GM21786 (cell line): ENCODE results near the gene INTS3.
"Not testable (repeated sequence)": the region's sequence is repeated elsewhere in the genome, so short reads cannot be mapped to it uniquely, and the experiment has no call there.

Experiments used
- ATAC-seq: cut with Tn5 transposase; IDR thresholded peaks from one replicate; pipeline ENCODE4 v1.9.1; 2021; ENCODE audit not compliant: unreplicated experiment

The INTS3 gene

DNA sequence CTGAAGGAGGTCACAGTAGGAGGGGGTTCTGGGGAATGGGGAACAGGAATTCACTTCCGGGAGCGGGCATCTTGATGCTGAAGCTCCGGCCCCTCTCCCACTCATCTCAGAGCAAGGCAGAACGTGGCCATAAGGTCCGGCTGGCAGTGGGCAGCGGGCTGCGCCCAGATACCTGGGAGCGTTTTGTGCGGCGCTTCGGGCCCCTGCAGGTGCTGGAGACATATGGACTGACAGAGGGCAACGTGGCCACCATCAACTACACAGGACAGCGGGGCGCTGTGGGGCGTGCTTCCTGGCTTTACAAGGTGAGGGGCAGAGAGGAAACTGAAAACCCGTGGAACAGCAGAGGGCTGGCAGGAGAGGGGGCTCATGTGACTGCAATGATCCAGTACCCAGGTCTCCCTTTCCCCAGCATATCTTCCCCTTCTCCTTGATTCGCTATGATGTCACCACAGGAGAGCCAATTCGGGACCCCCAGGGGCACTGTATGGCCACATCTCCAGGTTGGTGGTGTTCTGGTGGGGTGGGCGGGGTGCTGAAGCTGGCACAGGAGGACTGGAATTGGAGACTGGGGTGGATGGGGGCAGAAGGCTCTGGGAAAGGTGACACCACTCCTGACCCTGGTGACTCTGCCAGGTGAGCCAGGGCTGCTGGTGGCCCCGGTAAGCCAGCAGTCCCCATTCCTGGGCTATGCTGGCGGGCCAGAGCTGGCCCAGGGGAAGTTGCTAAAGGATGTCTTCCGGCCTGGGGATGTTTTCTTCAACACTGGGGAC is 50.4 kb downstream of the INTS3 start:
- ATAC-seq = no peak

DNA sequence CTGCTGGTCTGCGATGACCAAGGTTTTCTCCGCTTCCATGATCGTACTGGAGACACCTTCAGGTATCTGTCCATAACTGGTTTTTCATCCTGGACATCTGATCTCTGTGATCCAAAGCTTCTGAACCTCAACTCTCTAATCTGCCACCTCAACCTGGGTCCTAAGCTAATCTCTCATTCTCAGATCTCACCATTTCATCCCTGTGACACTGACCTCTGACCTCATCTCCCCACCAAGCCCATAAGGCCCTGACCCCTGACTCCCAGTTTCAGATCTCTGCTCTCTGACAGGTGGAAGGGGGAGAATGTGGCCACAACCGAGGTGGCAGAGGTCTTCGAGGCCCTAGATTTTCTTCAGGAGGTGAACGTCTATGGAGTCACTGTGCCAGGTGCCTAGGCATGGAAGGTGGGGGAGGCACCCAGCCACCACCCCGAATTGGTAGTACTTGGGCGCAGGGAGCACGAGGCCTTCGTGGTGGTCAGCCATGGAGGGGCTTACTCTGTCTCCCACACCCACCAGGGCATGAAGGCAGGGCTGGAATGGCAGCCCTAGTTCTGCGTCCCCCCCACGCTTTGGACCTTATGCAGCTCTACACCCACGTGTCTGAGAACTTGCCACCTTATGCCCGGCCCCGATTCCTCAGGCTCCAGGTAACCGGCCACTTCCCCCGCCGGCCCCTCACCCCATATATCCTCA is 51.1 kb downstream of the INTS3 start:
- no peak for ATAC-seq

DNA sequence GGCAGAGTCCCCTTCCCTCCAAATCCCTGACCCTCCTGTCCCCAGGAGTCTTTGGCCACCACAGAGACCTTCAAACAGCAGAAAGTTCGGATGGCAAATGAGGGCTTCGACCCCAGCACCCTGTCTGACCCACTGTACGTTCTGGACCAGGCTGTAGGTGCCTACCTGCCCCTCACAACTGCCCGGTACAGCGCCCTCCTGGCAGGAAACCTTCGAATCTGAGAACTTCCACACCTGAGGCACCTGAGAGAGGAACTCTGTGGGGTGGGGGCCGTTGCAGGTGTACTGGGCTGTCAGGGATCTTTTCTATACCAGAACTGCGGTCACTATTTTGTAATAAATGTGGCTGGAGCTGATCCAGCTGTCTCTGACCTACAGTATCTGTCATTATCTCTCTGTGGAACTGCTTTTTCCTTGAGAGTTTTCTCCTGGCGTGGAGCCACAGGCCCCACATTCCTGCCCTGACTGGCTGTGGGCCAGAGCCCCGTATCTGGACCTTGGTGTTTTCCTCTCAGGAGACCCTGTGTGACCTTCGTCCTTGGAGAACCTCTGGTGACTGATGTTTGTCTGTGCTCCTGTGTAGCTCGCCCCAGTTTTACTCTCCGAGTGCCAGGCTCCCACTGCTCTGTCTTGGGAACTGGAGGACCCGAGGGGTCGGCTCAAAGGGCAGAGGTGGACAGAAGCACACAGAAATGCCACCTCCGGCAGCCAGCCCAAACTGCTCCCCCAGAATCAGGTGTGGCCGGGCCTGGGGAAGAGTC is 52.1 kb downstream of the INTS3 start:
- ATAC-seq = no peak

DNA sequence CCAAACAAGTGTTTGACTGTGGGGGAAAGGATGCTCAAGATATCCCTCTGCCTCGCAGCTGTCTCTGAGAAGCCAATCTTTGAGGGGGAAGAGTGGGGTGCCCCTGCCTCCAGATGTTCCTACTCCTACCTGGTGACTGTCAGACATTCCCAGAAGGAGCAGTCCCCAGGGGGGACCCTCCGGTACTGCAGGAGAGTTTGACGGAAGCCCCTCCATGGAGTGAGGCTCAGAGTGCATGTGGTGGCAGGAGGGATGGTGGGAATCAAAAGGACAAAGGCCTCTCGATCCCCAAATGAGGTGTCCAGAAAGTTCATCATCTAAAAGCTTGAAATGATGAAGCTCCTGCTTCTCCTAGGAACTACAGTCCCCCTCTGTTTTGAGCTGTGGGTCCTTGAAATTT is 52.7 kb downstream of the INTS3 start:
- no peak for ATAC-seq

DNA sequence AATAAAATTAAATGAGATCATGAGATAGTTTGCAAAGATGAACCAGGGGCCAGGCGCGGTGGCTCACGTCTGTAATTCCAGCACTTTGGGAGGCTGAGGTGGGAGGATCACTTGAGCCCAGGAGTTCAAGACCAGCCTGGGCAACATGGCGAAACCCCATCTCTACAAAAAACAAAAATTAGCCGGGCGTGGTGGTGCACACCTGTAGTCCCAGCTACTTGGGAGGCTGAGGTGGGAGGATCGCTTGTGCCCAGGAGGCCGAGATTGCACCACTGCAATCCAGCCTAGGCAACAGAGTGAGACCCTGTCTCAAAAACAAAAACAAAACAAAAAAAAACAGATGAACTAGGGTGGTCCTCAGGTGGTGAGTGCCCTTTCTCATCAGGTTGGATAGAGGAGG is 54.8 kb downstream of the INTS3 start:
- ATAC-seq = not testable (repeated sequence)

DNA sequence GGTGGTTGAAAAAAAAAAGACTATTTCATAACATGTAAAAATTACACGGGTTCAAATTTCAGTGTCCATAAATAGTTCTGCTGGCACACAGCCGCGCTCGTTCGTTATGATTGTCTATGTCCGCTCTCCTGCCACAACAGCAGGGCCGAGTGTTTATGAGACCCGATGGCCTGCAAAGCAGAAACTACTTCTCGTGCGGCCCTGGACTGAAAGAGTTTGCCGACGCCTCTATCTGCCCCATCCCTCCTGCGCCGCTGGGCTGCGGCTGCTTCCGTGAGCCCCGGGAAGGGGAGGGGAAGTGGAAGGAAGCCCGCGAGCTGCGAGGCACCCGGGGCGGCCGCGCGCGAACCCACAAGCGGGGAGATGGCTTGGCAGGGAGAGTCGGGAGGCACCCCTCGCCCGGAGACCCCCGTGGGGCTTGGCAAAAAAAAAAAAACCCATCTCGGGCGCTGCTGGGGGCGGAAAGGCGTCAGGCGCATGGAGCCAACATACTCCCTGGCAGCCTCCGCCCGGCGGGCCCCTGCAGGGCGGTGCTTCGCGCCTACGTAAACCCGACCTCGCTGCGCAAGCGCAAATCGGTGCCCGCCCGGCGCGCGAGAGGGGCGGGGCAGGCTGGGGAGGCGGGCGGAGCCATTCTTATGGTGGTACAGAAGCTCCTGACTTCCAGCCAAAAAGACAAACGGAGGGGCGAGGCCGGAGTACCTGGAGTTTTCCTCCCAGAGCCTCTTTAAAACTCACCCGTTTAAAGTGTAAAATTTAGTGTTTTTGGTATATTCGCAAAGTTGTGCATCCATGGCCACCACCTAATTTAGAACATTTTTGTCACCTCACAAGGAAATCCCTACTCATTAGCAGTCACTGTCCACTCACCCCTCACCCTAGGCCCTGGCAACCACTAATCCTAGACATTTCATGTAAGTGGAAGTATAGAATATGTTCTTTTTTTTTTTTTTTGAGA is 55.7 kb downstream of the INTS3 start:
- peak; percentile 80 for ATAC-seq

DNA sequence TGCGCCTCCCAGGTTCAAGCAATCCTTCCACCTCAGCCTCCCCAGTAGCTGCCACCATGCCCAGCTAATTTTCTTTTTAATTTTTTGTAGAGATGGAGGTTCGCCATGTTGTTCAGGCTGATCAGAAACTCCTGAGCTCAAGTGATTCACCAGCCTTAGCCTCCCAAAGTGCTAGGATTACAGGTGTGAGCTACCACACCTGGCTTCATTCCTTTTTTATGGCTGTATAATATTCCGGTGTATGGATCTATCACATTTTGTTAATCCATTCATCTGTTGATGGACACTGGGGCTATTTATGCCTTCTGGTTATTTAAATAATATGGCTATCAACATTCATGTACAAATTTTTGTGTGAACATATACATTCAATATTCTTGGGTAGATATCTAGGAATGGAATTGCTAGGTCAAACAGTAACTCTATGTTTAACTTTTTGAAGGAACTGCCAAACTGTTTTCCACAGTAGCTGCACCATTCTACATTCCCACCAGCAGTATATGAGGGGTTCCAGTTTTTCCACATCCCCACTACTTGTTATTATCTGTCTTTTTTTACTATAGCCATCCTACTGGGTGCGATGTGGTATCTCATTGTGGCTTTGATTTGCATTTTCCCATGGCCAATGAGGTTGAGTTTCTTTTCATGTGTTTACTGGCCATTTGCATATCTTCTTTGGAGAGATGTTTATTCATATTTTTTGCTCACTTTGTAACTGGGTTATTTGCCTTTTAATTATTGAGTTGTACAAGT is 58.4 kb downstream of the INTS3 start:
- ATAC-seq = no peak

DNA sequence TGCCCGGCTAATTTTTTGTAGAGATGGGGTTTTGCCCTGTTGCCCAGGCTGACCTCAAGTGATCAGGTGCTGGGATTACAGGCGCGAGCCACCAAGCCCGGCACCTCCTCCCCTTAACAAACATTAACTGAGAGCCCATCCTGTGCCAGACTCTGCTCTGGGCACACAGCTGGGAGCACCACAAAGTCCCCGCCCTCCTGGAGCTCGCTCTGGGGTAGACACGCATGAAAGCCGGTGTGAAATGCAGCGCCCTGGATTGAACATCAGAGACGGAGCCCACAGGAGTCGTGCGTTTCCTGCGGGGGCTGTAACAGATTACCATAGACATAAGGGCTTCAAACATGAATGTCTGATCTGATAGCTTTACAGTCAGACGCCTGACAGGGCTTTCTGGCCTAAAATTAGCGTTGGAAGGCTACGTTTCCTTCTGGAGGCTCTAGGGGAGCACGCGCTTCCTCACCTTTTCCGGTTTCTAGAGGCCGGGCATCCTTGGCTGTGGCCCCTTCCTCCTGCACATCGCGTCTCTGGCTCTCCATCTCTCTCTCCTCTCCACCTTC is 61.7 kb downstream of the INTS3 start:
- ATAC-seq = no peak

DNA sequence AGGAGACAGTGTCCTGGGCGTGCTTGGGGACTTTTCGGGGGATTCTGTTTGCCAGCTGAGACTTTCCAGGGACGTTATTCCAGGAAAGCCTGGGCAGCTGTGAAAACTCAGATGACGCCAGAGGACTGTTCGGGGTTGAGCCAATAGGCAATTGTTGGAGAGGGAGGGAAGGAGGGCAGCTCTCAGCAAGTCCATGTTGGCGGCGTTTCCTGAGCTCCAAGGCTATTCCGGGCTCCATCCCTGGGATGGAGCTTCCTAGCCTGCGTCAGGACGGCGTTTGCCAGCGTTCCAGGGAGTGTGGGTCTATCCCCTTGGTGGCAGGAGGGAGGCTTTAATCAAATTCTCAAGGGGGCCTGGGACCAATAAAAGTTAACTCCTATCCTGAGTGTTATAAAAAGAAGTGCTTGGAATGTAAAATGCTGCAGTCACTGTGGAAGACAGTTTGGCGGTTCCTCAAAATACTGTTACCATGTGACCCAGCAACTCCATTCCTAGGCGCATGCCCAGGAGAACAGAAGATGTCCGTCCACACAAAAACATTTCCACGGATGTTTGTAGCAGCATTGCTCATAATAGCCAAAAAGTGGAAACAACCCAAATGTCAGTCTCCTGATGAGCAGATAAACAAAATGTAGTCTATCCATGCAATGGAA is 62.6 kb downstream of the INTS3 start:
- ATAC-seq = no peak

DNA sequence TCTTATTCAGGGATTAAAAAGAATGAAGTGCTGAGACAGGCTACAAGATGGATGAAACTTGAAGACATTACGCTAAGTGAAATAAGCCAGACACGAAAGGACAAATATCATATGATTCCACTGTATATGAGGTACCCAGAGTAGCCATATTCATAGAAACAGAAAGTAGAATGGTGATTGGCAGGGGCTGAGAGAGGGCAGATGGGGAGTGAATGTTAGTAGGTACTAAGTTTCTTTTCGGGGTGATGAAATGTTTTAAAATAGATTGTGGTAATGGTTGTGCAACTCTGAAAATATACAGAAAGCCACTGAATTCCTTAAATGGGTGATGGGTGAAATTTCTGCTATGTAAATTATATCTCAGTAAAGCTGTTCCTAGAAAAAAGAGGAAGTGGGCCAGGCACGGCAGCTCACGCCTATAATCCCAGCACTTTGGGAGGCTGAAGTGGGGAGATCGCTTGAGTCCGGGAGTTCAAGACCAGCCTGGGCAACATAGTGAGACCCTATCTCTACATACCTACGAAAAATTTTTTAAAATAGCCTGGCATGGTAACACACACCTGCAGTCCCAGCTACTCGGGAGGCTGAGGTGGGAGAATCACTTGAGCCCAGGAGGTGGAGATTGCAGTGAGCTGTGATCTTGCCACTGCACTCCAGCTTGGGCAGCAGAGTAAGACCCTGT is 63.3 kb downstream of the INTS3 start:
- peak; percentile 86 for ATAC-seq

DNA sequence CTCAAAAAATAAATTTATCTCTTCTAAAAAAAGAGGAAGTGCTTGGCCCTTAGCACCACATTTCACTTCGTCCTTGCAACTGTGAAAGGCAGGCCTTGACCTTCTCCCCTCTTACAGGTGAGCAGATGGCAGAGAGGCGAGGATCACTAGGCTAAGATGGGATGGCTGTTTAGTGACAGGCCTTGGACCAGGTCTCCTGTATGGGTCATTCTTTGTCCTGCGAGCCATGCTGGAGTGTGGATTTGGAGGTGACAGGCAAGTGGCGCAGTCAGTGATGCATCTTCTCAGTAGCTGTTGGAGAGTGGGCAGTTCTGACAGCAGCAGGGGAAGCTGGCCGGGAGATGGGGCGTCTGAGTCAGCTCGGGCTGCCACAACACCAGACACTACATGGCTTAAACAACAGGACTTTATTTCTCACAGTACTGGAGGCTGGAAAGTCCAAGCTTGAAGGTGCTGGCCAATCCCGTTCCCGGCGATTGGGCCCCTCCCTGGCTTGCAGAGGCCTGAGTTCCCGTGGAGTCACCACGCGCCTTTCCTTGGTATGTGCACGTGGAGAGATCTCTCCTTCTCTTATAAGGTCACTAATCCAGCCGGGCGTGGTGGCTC is 63.9 kb downstream of the INTS3 start:
- no peak for ATAC-seq

DNA sequence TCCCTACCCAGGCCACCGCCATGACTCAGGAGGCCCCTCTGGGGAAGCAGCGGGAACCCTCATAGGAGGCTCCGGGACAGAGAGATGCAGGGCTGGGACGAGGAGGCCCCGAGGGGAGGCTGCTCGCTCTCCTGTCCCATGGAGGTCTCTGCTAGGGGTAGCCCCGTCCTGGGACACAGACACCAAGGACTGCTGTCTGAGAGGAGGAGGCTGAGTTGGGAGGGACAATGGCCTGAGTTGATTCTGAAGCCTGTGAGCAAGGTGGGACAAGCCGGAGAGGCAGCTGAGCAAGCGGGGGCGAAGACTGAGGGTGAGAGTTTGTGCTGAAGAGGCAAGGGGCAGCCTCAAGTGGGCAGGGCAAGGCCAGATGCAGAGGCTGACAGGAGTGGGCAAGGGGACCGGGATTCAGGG is 64.8 kb downstream of the INTS3 start:
- no peak for ATAC-seq

DNA sequence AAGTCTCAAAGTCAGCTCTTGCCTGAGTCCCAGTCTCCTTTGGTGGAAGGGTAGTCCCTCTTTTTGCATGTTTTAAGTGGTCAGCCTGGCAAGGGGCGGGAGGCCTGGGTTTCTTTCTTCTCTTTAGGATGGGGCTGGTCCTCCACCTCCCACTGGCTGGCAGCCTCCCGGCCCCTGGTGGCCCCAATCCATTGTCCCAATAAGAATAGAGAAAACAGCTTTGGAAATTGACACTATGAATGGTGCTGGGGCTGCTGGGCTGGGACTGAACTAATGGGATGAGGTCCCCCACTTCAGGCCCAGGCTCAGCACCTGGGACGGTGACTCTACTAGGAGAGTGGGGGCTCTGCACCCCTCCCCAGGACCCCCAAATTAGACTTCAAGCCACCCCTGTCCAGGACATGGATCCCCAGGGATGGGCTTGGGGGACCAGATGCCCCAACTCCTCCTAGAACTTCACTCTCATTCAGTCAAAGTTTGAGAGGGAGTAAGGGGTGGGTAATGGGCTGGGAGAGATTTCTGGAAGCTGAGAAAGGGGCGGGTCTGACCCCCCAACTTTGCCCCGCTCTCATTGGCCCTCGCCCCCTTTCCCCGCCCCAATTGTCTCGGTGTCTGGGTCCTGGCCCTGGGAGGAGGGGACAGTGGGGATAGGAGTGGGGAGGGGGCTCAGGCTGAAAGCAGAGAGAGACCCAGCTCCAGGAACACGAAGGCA is 65.6 kb downstream of the INTS3 start:
- no peak for ATAC-seq

DNA sequence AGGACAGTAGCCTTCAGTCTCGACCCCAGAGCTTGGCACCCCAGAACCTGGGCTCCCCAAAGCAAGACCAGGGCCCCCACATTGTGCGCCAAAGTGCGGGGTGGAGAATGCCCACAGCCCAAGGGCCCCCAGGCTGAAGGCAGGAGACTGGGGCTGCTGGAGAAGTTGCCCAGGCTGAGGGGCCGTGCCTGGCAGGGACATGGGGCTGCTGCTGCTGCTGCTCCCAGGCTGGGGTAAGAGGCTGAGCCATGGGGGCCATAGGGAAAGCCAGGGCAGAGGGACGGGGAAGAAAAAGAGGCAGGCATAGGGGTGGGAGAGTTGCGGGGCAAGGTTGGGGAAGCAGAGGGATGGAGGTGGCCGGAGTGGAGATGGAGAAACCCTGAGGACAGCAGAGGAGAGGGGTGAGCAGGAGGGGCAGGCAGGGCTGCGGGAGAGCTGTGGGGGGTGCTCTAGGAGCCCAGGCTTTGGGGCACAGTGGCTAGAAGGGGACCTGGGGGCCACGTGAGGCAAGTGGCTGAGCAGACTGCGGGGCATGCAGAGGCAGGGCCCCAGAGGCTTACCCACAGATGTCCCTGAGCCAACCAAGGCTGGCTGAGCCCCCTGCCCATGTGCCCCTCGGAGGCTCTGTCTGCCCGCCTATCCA is 66.2 kb downstream of the INTS3 start:
- ATAC-seq = no peak

DNA sequence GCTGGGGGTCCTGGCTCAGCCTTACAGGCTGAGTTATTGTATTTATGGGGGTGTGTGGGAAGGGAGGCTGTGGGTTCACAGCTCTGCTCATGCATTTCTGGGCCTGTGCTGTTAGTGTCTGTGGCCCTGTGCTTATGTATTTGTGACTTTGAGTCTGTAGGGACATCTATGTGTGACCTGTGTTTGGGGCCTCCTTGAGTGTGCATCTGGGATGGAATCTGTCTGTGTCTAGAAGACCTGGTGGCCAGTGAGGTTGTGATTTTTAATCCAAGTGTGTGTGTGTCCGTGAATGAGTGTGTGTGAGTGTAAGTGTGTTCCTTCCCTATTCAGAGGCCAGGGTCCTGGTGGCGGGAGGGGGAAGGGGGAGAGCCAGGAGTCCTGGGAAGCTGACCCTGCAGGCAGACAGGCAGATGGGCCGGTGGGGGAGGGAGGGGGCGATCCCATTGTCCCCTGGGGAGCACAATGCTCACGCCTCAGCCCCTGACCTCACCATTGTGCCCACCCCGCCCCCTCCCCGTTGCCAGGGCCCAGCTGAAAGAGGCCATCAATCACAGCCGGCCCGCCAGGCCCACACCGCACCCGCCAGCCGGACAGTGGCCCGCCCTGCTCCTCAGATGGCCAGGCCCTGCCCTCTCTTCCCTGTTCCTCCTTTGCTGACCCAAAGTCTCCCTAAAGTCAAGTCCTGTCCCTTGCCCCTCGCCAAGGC is 66.9 kb downstream of the INTS3 start:
- ATAC-seq = no peak

DNA sequence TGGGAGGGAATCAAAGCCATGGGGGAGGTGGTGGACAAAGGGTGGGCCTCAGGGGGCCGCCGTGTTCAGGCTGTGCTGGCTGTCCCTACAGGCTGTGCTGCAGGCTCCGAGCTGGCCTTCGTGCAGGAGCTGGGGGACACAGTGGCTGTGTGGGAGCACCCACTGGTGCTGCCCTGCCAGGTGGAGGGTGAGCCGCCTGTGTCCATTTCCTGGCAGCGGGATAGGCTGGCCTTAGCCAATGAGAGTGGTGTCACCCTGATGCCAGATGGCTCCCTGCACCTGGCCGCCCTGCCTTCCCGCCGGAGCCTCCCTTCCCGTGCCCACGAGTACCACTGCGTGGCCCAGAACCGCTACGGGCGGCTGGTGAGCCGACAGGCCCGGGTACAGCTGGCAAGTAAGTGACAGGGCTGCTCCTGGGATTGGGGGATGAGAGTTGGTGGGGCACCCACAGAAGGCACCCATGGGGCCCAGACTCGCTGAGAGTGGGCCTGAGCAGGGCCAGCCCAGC is 67.5 kb downstream of the INTS3 start:
- no peak for ATAC-seq
